HG03280 (cell line): ENCODE measurements around the gene RNF34.
"Not testable (repeated sequence)": the region's sequence is repeated elsewhere in the genome, so short reads cannot be mapped to it uniquely, and the experiment has no call there.

Source experiments
- ATAC-seq: cut with Tn5 transposase; IDR thresholded peaks from one replicate; pipeline ENCODE4 v1.9.1; 2021; ENCODE audit warnings: mild to moderate bottlenecking, moderate library complexity; ENCODE audit not compliant: unreplicated experiment

RNF34 gene

GRCh38 chr12:121399391-121400331, at the start of gene RNF34:
RNF34 (plus strand) TSS chr12:121400118; CDS start chr12:121400213, 95 bp downstream.
- ATAC-seq, result peak; percentile 92

GRCh38 chr12:121351820-121352681, 47.9 kb upstream of the RNF34 start, which contains the start of gene ANAPC5:
ANAPC5 (minus strand) TSS chr12:121352411; CDS start chr12:121352340, 71 bp downstream.
- ATAC-seq, result peak; percentile 99

- ATAC-seq, result peak; percentile 3
These were observed 47.3 kb upstream of the RNF34 start for GRCh38 chr12:121352682-121353018.

GRCh38 chr12:121355818-121356217, 44.1 kb upstream of the RNF34 start:
- no peak for ATAC-seq

- ATAC-seq, result no peak
These were observed 43.3 kb upstream of the RNF34 start for GRCh38 chr12:121356657-121357056.

- no peak for ATAC-seq
These were observed 42.6 kb upstream of the RNF34 start for GRCh38 chr12:121357331-121357730.

- no peak for ATAC-seq
These were observed 41.8 kb upstream of the RNF34 start for GRCh38 chr12:121358073-121358472.

- no peak for ATAC-seq
These were observed 35.2 kb upstream of the RNF34 start for GRCh38 chr12:121364683-121365121.

- no peak for ATAC-seq
These were observed 34.4 kb upstream of the RNF34 start for GRCh38 chr12:121365416-121366062.

GRCh38 chr12:121366063-121366459, 33.9 kb upstream of the RNF34 start:
- no peak for ATAC-seq

GRCh38 chr12:121371404-121371803, 28.5 kb upstream of the RNF34 start:
- ATAC-seq, result no peak

GRCh38 chr12:121373755-121374154, 26.2 kb upstream of the RNF34 start:
- ATAC-seq, result no peak

GRCh38 chr12:121374336-121374735, 25.6 kb upstream of the RNF34 start:
- not testable (repeated sequence) for ATAC-seq

- not testable (repeated sequence) for ATAC-seq
These were observed 24.9 kb upstream of the RNF34 start for GRCh38 chr12:121374945-121375584.

- ATAC-seq, result no peak
These were observed 22.9 kb upstream of the RNF34 start for GRCh38 chr12:121376754-121377697.

- no peak for ATAC-seq
These were observed 21.2 kb upstream of the RNF34 start for GRCh38 chr12:121378736-121379135.

- ATAC-seq, result no peak
These were observed 20.0 kb upstream of the RNF34 start for GRCh38 chr12:121379945-121380344.

GRCh38 chr12:121383601-121384021, 16.3 kb upstream of the RNF34 start:
- ATAC-seq, result no peak

- ATAC-seq, result not testable (repeated sequence)
These were observed 15.0 kb upstream of the RNF34 start for GRCh38 chr12:121384891-121385290.
